Measurements from ENCODE around the gene LRCH1.

GRCh38 chr13:46571189-46571908 is 18.4 kb downstream of the LRCH1 start:
- TF ChIP-seq, protein P1, sequence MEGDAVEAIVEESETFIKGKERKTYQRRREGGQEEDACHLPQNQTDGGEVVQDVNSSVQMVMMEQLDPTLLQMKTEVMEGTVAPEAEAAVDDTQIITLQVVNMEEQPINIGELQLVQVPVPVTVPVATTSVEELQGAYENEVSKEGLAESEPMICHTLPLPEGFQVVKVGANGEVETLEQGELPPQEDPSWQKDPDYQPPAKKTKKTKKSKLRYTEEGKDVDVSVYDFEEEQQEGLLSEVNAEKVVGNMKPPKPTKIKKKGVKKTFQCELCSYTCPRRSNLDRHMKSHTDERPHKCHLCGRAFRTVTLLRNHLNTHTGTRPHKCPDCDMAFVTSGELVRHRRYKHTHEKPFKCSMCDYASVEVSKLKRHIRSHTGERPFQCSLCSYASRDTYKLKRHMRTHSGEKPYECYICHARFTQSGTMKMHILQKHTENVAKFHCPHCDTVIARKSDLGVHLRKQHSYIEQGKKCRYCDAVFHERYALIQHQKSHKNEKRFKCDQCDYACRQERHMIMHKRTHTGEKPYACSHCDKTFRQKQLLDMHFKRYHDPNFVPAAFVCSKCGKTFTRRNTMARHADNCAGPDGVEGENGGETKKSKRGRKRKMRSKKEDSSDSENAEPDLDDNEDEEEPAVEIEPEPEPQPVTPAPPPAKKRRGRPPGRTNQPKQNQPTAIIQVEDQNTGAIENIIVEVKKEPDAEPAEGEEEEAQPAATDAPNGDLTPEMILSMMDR (IDR thresholded peaks at IDR 0.05), result no peak
- no peak for TF ChIP-seq POLR2A (IDR thresholded peaks at IDR 0.05)
- no peak for TF ChIP-seq EP300 (IDR thresholded peaks at IDR 0.05)
